K562 (cell line): Measurements from ENCODE around the gene LSM11. TPM values are rescaled to one million over a fixed set of nuclear protein-coding genes. Genes with fewer than 3 reads are reported as not detected.

Experiments used
- ATAC-seq: fragments of 200-7000 bp; cut with Tn5 transposase; 3 replicates; pipeline ENCODE4 v1.9.1; 2020; ENCODE audit warnings: moderate library complexity
- BruUV-seq: library from RNA; stranded (reverse); fragments of 400-500 nt; replicated peaks from 2 replicates; lab custom pipeline; 2021; lab: Mats Ljungman, UMichigan
- CTCF ChIA-PET: fragments of 300-600 bp; formaldehyde crosslinking; extraction: SDS; loops from one replicate; lab custom pipeline; 2021; ENCODE audit warnings: low intra/inter-chr PET ratio; lab: Yijun Ruan, JAX
- POLR2A ChIA-PET: fragments of 300-600, 350-650 bp; sonication (Branson Sonifier 250); formaldehyde crosslinking; extraction: SDS; loops from one replicate; lab custom pipeline; 2021; ENCODE audit warnings: antibody characterized with exemption, inconsistent platforms; lab: Yijun Ruan, JAX
- DNase-seq, 4 experiments: peaks; one replicate each; pipeline versions ENCODE4 v3.0.0 to v3.0.0-alpha.2; 2011 to 2018; ENCODE audit warnings: low spot score in 3 of 4, mixed read lengths in 3 of 4; ENCODE audit errors: extremely low read depth in 1 of 4
- FAIRE-seq: peaks from 2 replicates; lab custom pipeline; 2011; peaks lifted over from hg19 to GRCh38; lab: Jason Lieb, UNC
- H2AFZ ChIP-seq: 2 replicates; pipeline ENCODE4 v1.6.0; 2011; ENCODE audit warnings: low read depth, low read length, control low read depth, inconsistent platforms
- H3K27ac ChIP-seq: fragments of 200-600 bp; 3 replicates; pipeline ENCODE4 v1.8.0; 2011; ENCODE audit warnings: low read depth, mild to moderate bottlenecking, control low read depth, inconsistent platforms, low read length, moderate library complexity, mixed read lengths; ENCODE audit errors: extremely low read depth
- H3K27me3 ChIP-seq, 2 experiments: fragments of 300-600 bp in 1 of 2; 2 replicates in 1 of 2; 3 replicates in 1 of 2; pipeline versions ENCODE4 v1.6.0 to v1.8.0; 2011; ENCODE audit warnings: inconsistent platforms in 2 of 2, low read length in 2 of 2, mild to moderate bottlenecking in 1 of 2, mixed read lengths in 1 of 2, moderate library complexity in 1 of 2; ENCODE audit not compliant: control insufficient read depth in 2 of 2, insufficient read depth in 2 of 2
- H3K36me3 ChIP-seq: fragments of 300-600 bp; 3 replicates; pipeline ENCODE4 v1.8.0; 2011; ENCODE audit warnings: mild to moderate bottlenecking, low read length, inconsistent platforms; ENCODE audit not compliant: control insufficient read depth, insufficient read depth
- H3K4me1 ChIP-seq, 2 experiments: fragments of 200-600 bp in 1 of 2; replicated peaks in 1 of 2; 2 replicates in 1 of 2; 3 replicates in 1 of 2; pipeline versions ENCODE4 v1.5.1 to v1.8.0; 2011; ENCODE audit warnings: inconsistent platforms in 2 of 2, low read length in 2 of 2, mild to moderate bottlenecking in 1 of 2, mixed read lengths in 1 of 2, moderate library complexity in 1 of 2; ENCODE audit not compliant: control insufficient read depth in 2 of 2, insufficient read depth in 2 of 2
- H3K4me2 ChIP-seq: 2 replicates; pipeline ENCODE4 v1.6.1; 2011; ENCODE audit warnings: low read length, control low read depth, inconsistent platforms, mixed read lengths; ENCODE audit not compliant: insufficient read depth
- H3K4me3 ChIP-seq: fragments of 200-600 bp; sonication (generic), shearing (Covaris generic); 2 replicates; pipeline ENCODE4 v1.5.1; 2016; ENCODE audit warnings: control low read depth, inconsistent platforms
- H3K79me2 ChIP-seq: fragments of 200-600 bp; 3 replicates; pipeline ENCODE4 v1.8.0; 2011; ENCODE audit warnings: low read length, inconsistent platforms; ENCODE audit not compliant: control insufficient read depth, insufficient read depth
- H3K9ac ChIP-seq, 2 experiments: 2 replicates each; pipeline versions ENCODE4 v1.6.0 to v1.6.1; 2011; ENCODE audit warnings: low read depth in 2 of 2, low read length in 2 of 2, control low read depth in 1 of 2, inconsistent platforms in 1 of 2, mild to moderate bottlenecking in 1 of 2, mixed read lengths in 1 of 2; ENCODE audit not compliant: insufficient read depth in 1 of 2
- H3K9me1 ChIP-seq: one replicate; pipeline ENCODE4 v1.6.0; 2011; ENCODE audit warnings: inconsistent platforms, mild to moderate bottlenecking, low read length, moderate library complexity; ENCODE audit not compliant: control insufficient read depth, insufficient read depth
- H3K9me3 ChIP-seq: replicated peaks from 2 replicates; pipeline ENCODE4 v1.5.1; 2011; ENCODE audit warnings: low read depth, low read length, inconsistent platforms; ENCODE audit not compliant: control insufficient read depth, insufficient read depth
- H4K20me1 ChIP-seq: replicated peaks from 2 replicates; pipeline ENCODE4 v1.6.1; 2011; ENCODE audit warnings: low read length, inconsistent platforms, mixed read lengths; ENCODE audit not compliant: control insufficient read depth, insufficient read depth
- E2F6 ChIP-seq, 2 experiments: IDR thresholded peaks; 2 replicates each; pipeline ENCODE4 v1.6.1; 2011; ENCODE audit warnings: borderline replicate concordance in 1 of 2, control low read depth in 1 of 2, low read depth in 1 of 2, low read length in 1 of 2, mild to moderate bottlenecking in 1 of 2, mixed read lengths in 1 of 2, moderate library complexity in 1 of 2; ENCODE audit not compliant: insufficient read depth in 1 of 2, insufficient read length in 1 of 2, poor library complexity in 1 of 2, severe bottlenecking in 1 of 2; ENCODE audit errors: extremely low read depth in 1 of 2
- EZH2 ChIP-seq: IDR thresholded peaks from 2 replicates; pipeline ENCODE4 v1.6.1; 2012; ENCODE audit warnings: low read depth, mild to moderate bottlenecking, inconsistent platforms, low read length, borderline replicate concordance
- HDGF ChIP-seq: fragments of 450-650 bp; IDR thresholded peaks from 2 replicates; pipeline ENCODE4 v1.6.1; 2016
- HNRNPK ChIP-seq: fragments of 200-400 bp; formaldehyde crosslinking; IDR thresholded peaks from one replicate; pipeline ENCODE4 v1.6.1; 2018; ENCODE audit warnings: mild to moderate bottlenecking, low read depth, low read length; ENCODE audit not compliant: poor library complexity, severe bottlenecking
- NR2C1 ChIP-seq, 2 experiments: fragments of 450-650 bp; IDR thresholded peaks; 2 replicates each; pipeline ENCODE4 v1.6.1; 2017; ENCODE audit warnings: mild to moderate bottlenecking in 2 of 2, antibody characterized with exemption in 1 of 2, inconsistent platforms in 1 of 2, missing compliant biosample characterization in 1 of 2, missing genetic modification characterization in 1 of 2
- PKNOX1 ChIP-seq: fragments of 450-650 bp; IDR thresholded peaks from 2 replicates; pipeline ENCODE4 v1.6.1; 2016
- SNIP1 ChIP-seq: fragments of 450-650 bp; IDR thresholded peaks from 2 replicates; pipeline ENCODE4 v1.7.1; 2017; ENCODE audit warnings: low read depth, mild to moderate bottlenecking
- VEZF1 ChIP-seq: fragments of 200-800 bp; sonication (Bioruptor generic); IDR thresholded peaks from 2 replicates; pipeline ENCODE4 v1.6.1; 2017; ENCODE audit warnings: missing genetic modification characterization, missing compliant biosample characterization
- ZBTB12 ChIP-seq: fragments of 250-450 bp; sonication (Bioruptor Pico); IDR thresholded peaks from 2 replicates; pipeline ENCODE4 v1.4.0; 2020
- ZNF311 ChIP-seq: fragments of 250-450 bp; sonication (Bioruptor Pico); IDR thresholded peaks from 2 replicates; pipeline ENCODE4 v1.4.0; 2020; ENCODE audit warnings: mild to moderate bottlenecking, moderate library complexity
- WGBS: fragments of 100-300 bp; shearing (Covaris generic); methylation state at CpG from one replicate; pipeline ENCODE4 v1.1.6; 2016; ENCODE audit warnings: low coverage, mixed read lengths; ENCODE audit not compliant: insufficient coverage; ENCODE audit errors: missing lambda C conversion rate; 5-methylcytosine and 5-hydroxymethylcytosine counted together
- in situ Hi-C: fragments of 300-500 bp; cut with MboI; formaldehyde crosslinking; loops from 4 replicates; pipeline ENCODE4 v1.15.0; 2018; ENCODE audit warnings: inconsistent platforms, mixed read lengths
- intact Hi-C: fragments of 100-400 bp; cut with micrococcal nuclease; formaldehyde crosslinking; loops from 2 replicates; pipeline ENCODE4 v1.14.2; 2022
- polyA plus RNA-seq, 8 experiments: library from polyadenylated mRNA; depleted of rRNA in 4 of 8; stranded (reverse) in 5 of 8; unstranded in 3 of 8; fragments of >200 nt; fragmentation: Nextera tagmentation in 2 of 8; fragmentation: Illumina TruSeq in 1 of 8; extraction: Ambion mirVana in 2 of 8; extraction: Trizol in 1 of 8; gene quantifications; 2 replicates each; pipeline versions ENCODE4 v1.2.1 to v1.2.3, GENCODE V29; 2011 to 2014; ENCODE audit warnings: inconsistent platforms in 1 of 8, missing spikeins in 1 of 8
- total RNA-seq, 7 experiments: library from RNA; depleted of rRNA in 6 of 7; stranded (reverse); fragments of >200 nt in 6 of 7; fragmentation: Illumina TruSeq in 2 of 7; extraction: Trizol in 2 of 7; gene quantifications; 2 replicates each; pipeline versions ENCODE4 v1.2.1 to v1.2.3, GENCODE V29; 2011 to 2021; ENCODE audit warnings: low replicate concordance in 1 of 7
- TF ChIP-seq, protein P1 (sequence below): IDR thresholded peaks from 2 replicates; pipeline ENCODE4 v1.6.1; 2012; ENCODE audit warnings: low read depth, low read length, improper control_type of control experiment, borderline replicate concordance
- TF ChIP-seq, protein P2 (sequence below): fragments of 250-450 bp; sonication (Bioruptor Pico); IDR thresholded peaks from 2 replicates; pipeline ENCODE4 v1.8.0; 2022; ENCODE audit warnings: inconsistent platforms

LSM11 gene
- total and polyA plus RNA-seq, 9 of the 15 experiments (the other 6 are each of a cell fraction or from before 2014, with no cell fraction given) = 1.8 to 9.4 (median 4.7) TPM

- H2AFZ ChIP-seq = no peak overlapping the region
- H3K9me3 ChIP-seq = no peaks in the 10 kb centered on the region
- BruUV-seq = no TSS peak
- ATAC-seq (no peak), DNase-seq (no peak), FAIRE-seq (no peak)
- no peak overlapping the region for H3K9ac ChIP-seq
- H3K9me1 ChIP-seq = no peaks in the 10 kb centered on the region
- no peaks in the 10 kb centered on the region for H3K27me3 ChIP-seq
- ChIA-PET CTCF (no interaction called here), POLR2A (no interaction called here)
- no peak overlapping the region for H3K27ac ChIP-seq
- intact Hi-C loops (no loop called here), in situ Hi-C loops (no loop called here)
- H4K20me1 ChIP-seq = no peaks in the 10 kb centered on the region
- peaks cover 26% of the 10 kb centered on the region; the same call in 1 of the 3 replicates for H3K36me3 ChIP-seq
- WGBS = 69% methylated on average over 3 of the region's 3 CpGs
- no peak overlapping the region for H3K4me2 ChIP-seq
- no peaks in the 10 kb centered on the region for H3K79me2 ChIP-seq
- H3K4me1 ChIP-seq = no peaks in the 10 kb centered on the region
- no peak overlapping the region for H3K4me3 ChIP-seq
- TF ChIP-seq ZBTB12 (CRISPR knock-in tag) = no peak
- TF ChIP-seq VEZF1 (CRISPR knock-in tag) = no peak
- TF ChIP-seq, protein P1, sequence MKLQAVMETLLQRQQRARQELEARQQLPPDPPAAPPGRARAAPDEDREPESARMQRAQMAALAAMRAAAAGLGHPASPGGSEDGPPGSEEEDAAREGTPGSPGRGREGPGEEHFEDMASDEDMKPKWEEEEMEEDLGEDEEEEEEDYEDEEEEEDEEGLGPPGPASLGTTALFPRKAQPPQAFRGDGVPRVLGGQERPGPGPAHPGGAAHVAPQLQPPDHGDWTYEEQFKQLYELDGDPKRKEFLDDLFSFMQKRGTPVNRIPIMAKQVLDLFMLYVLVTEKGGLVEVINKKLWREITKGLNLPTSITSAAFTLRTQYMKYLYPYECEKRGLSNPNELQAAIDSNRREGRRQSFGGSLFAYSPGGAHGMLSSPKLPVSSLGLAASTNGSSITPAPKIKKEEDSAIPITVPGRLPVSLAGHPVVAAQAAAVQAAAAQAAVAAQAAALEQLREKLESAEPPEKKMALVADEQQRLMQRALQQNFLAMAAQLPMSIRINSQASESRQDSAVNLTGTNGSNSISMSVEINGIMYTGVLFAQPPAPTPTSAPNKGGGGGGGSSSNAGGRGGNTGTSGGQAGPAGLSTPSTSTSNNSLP = no peak
- no peak for TF ChIP-seq HNRNPK
- no peak for TF ChIP-seq HDGF
- TF ChIP-seq PKNOX1 = no peak
- no peak for TF ChIP-seq SNIP1
- TF ChIP-seq EZH2 = no peak
- no peak for TF ChIP-seq E2F6 (IDR thresholded peaks at IDR 0.05; ENCODE audit: borderline replicate concordance in 1 of 2, extremely low read depth in 1 of 2, insufficient read depth in 1 of 2, insufficient read length in 1 of 2, low read depth in 1 of 2, low read length in 1 of 2, poor library complexity in 1 of 2, severe bottlenecking in 1 of 2)
- no peak for TF ChIP-seq NR2C1 (IDR thresholded peaks at IDR 0.05)
- no peak for TF ChIP-seq NR2C1 (tag; IDR thresholded peaks at IDR 0.05)
- TF ChIP-seq ZNF311 (CRISPR knock-in tag) = no peak
- TF ChIP-seq, protein P2, sequence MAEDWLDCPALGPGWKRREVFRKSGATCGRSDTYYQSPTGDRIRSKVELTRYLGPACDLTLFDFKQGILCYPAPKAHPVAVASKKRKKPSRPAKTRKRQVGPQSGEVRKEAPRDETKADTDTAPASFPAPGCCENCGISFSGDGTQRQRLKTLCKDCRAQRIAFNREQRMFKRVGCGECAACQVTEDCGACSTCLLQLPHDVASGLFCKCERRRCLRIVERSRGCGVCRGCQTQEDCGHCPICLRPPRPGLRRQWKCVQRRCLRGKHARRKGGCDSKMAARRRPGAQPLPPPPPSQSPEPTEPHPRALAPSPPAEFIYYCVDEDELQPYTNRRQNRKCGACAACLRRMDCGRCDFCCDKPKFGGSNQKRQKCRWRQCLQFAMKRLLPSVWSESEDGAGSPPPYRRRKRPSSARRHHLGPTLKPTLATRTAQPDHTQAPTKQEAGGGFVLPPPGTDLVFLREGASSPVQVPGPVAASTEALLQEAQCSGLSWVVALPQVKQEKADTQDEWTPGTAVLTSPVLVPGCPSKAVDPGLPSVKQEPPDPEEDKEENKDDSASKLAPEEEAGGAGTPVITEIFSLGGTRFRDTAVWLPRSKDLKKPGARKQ (CRISPR knock-in tag) = no peak
Observed at GRCh38 chr5:157756122-157756521, 12.6 kb downstream of the LSM11 start.
